HepG2 (cell line): ENCODE data around the gene FZD7. TPM values are rescaled to one million over a fixed set of nuclear protein-coding genes. Genes with fewer than 3 reads are reported as not detected.
A peak's percentile ranks its signal among the peaks of the same experiment; 100 is the strongest.

Experiments
- CENPT ChIP-seq: sonication (generic); formaldehyde crosslinking; IDR thresholded peaks from 2 replicates; pipeline ENCODE4 v1.8.0; 2022; ENCODE audit warnings: low read depth, mild to moderate bottlenecking, moderate library complexity, missing genetic modification reagents
- HDAC6 ChIP-seq: fragments of 200-600 bp; sonication (generic); IDR thresholded peaks from 2 replicates; pipeline ENCODE4 v1.7.0; 2017; ENCODE audit warnings: mild to moderate bottlenecking, antibody characterized with exemption, low read length, low read depth
- HOXA3 ChIP-seq: sonication (generic); formaldehyde crosslinking; IDR thresholded peaks from 2 replicates; pipeline ENCODE4 v1.5.0; 2020; ENCODE audit warnings: missing genetic modification reagents
- HOXA9 ChIP-seq: sonication (generic); formaldehyde crosslinking; IDR thresholded peaks from 2 replicates; pipeline ENCODE4 v1.8.1; 2022; ENCODE audit warnings: missing genetic modification reagents, mild to moderate bottlenecking, moderate library complexity, borderline replicate concordance
- KDM5B ChIP-seq: sonication (generic); formaldehyde crosslinking; IDR thresholded peaks from 2 replicates; pipeline ENCODE4 v1.4.0; 2020; ENCODE audit warnings: missing genetic modification reagents, mild to moderate bottlenecking, borderline replicate concordance
- MAX ChIP-seq: IDR thresholded peaks from 2 replicates; pipeline ENCODE4 v1.6.1; 2012; ENCODE audit warnings: inconsistent platforms
- MTF2 ChIP-seq: sonication (generic); formaldehyde crosslinking; IDR thresholded peaks from 2 replicates; pipeline ENCODE4 v1.5.0; 2020; ENCODE audit warnings: missing genetic modification reagents, borderline replicate concordance
- MYC ChIP-seq: sonication (generic); formaldehyde crosslinking; IDR thresholded peaks from 2 replicates; pipeline ENCODE4 v1.9.0; 2021; ENCODE audit warnings: missing genetic modification reagents, borderline replicate concordance
- NPAS2 ChIP-seq: sonication (generic); formaldehyde crosslinking; IDR thresholded peaks from 2 replicates; pipeline ENCODE4 v1.8.0; 2022; ENCODE audit warnings: mild to moderate bottlenecking, missing genetic modification reagents, borderline replicate concordance
- PHF8 ChIP-seq: sonication (generic); formaldehyde crosslinking; IDR thresholded peaks from 2 replicates; pipeline ENCODE4 v1.5.0; 2020; ENCODE audit warnings: missing genetic modification reagents
- POGZ ChIP-seq: sonication (generic); formaldehyde crosslinking; IDR thresholded peaks from 2 replicates; pipeline ENCODE4 v1.4.0; 2020; ENCODE audit warnings: mild to moderate bottlenecking, missing genetic modification reagents
- TERF1 ChIP-seq: sonication (generic); formaldehyde crosslinking; IDR thresholded peaks from 2 replicates; pipeline ENCODE4 v1.8.0; 2022; ENCODE audit warnings: mild to moderate bottlenecking, missing genetic modification reagents, moderate library complexity
- WIZ ChIP-seq: sonication (generic); formaldehyde crosslinking; IDR thresholded peaks from 2 replicates; pipeline ENCODE4 v1.5.1; 2020; ENCODE audit warnings: mild to moderate bottlenecking, missing genetic modification reagents
- ZBTB33 ChIP-seq: sonication (generic); formaldehyde crosslinking; IDR thresholded peaks from 2 replicates; pipeline ENCODE4 v1.4.0; 2020; ENCODE audit warnings: missing genetic modification reagents
- ZBTB38 ChIP-seq: sonication (generic); formaldehyde crosslinking; IDR thresholded peaks from 2 replicates; pipeline ENCODE4 v1.5.1; 2020; ENCODE audit warnings: mild to moderate bottlenecking, missing genetic modification reagents
- ZBTB39 ChIP-seq: sonication (generic); formaldehyde crosslinking; IDR thresholded peaks from 2 replicates; pipeline ENCODE4 v1.5.0; 2020; ENCODE audit warnings: missing genetic modification reagents
- ZNF263 ChIP-seq: sonication (generic); formaldehyde crosslinking; IDR thresholded peaks from 2 replicates; pipeline ENCODE4 v1.4.0; 2020; ENCODE audit warnings: missing genetic modification reagents
- ZNF468 ChIP-seq: sonication (generic); formaldehyde crosslinking; IDR thresholded peaks from 2 replicates; pipeline ENCODE4 v1.8.0; 2022; ENCODE audit warnings: mild to moderate bottlenecking, moderate library complexity, missing genetic modification reagents
- ZNF776 ChIP-seq: sonication (generic); formaldehyde crosslinking; IDR thresholded peaks from 2 replicates; pipeline ENCODE4 v1.4.0; 2020; ENCODE audit warnings: mild to moderate bottlenecking, missing genetic modification reagents
- ZNF777 ChIP-seq: sonication (generic); formaldehyde crosslinking; IDR thresholded peaks from 2 replicates; pipeline ENCODE4 v1.4.0; 2020; ENCODE audit warnings: missing genetic modification reagents
- ZNF800 ChIP-seq: sonication (generic); formaldehyde crosslinking; IDR thresholded peaks from 2 replicates; pipeline ENCODE4 v1.4.0; 2020; ENCODE audit warnings: missing genetic modification reagents
- polyA plus RNA-seq, 8 experiments: library from polyadenylated mRNA; depleted of rRNA in 3 of 8; stranded (reverse) in 7 of 8; unstranded in 1 of 8; fragments of >200 nt; fragmentation: Illumina TruSeq in 4 of 8; extraction: Trizol in 4 of 8; gene quantifications; 2 replicates each; pipeline versions ENCODE4 v1.2.1 to v1.2.3, GENCODE V29; 2011 to 2016; ENCODE audit warnings: low read depth in 4 of 8, missing spikeins in 1 of 8, mixed read lengths in 1 of 8; ENCODE audit not compliant: insufficient read depth in 1 of 8
- total RNA-seq, 5 experiments: library from RNA; depleted of rRNA; stranded (reverse); fragments of >200 nt; fragmentation: Illumina TruSeq; extraction: Trizol; gene quantifications; 2 replicates each; pipeline ENCODE4 v1.2.3, GENCODE V29; 2016; ENCODE audit warnings: low read depth in 1 of 5

Gene FZD7
- total and polyA plus RNA-seq, 2 of the 13 experiments (the other 11 are each of a cell fraction or from before 2014, with no cell fraction given), result 0.13 to 0.38 TPM

GRCh38 chr2:202034249-202035088, 814 bp downstream of the FZD7 start (continued):
- TF ChIP-seq PHF8 (CRISPR knock-in tag) (0 out of 2 replicates have a peak, but pooled peaks have one; percentile 10), ZNF800 (CRISPR knock-in tag) (peak; percentile 94), ZBTB39 (0 out of 2 replicates have a peak, but pooled peaks have one; percentile 17), CENPT (CRISPR knock-in tag) (0 out of 2 replicates have a peak, but pooled peaks have one; percentile 25), HOXA3 (CRISPR knock-in tag) (peak; percentile 41; the same call in 1 of the 2 replicates), ZBTB38 (no peak), WIZ (no peak), ZNF468 (0 out of 2 replicates have a peak, but pooled peaks have one; percentile 55), POGZ (CRISPR knock-in tag) (peak; percentile 36; the same call in 1 of the 2 replicates), MAX (peak; percentile 35), ZNF776 (CRISPR knock-in tag) (peak; percentile 49; the same call in 1 of the 2 replicates), MYC (CRISPR knock-in tag) (0 out of 2 replicates have a peak, but pooled peaks have one; percentile 17), NPAS2 (no peak), TERF1 (CRISPR knock-in tag) (peak; percentile 57; the same call in 1 of the 2 replicates), ZBTB33 (CRISPR knock-in tag) (0 out of 2 replicates have a peak, but pooled peaks have one; percentile 49), MTF2 (CRISPR knock-in tag) (0 out of 2 replicates have a peak, but pooled peaks have one; percentile 55), ZNF263 (0 out of 2 replicates have a peak, but pooled peaks have one; percentile 4), HOXA9 (CRISPR knock-in tag) (0 out of 2 replicates have a peak, but pooled peaks have one; percentile 42), HDAC6 (0 out of 2 replicates have a peak, but pooled peaks have one; percentile 8), KDM5B (CRISPR knock-in tag) (peak; percentile 49; the same call in 1 of the 2 replicates), ZNF777 (CRISPR knock-in tag) (peak; percentile 88; the same call in 1 of the 2 replicates)
